Colonic mucosa (tissue), 4 donors: Measurements from ENCODE around the gene CLDN2. TPM values are rescaled to one million over a fixed set of nuclear protein-coding genes. Genes with fewer than 3 reads are reported as not detected.

Source experiments
- DNase-seq: peaks from one replicate; pipeline ENCODE4 v3.0.0-alpha.2; 2020
- H3K27ac ChIP-seq: fragments of 200-600 bp; one replicate; pipeline ENCODE4 v1.8.0; 2021
- H3K27me3 ChIP-seq: fragments of 200-600 bp; one replicate; pipeline ENCODE4 v1.8.0; 2021
- H3K36me3 ChIP-seq: fragments of 200-600 bp; one replicate; pipeline ENCODE4 v1.8.0; 2021
- H3K4me1 ChIP-seq: fragments of 200-600 bp; one replicate; pipeline ENCODE4 v1.8.0; 2021; ENCODE audit warnings: mild to moderate bottlenecking
- H3K4me3 ChIP-seq: fragments of 200-600 bp; one replicate; pipeline ENCODE4 v1.8.0; 2021
- H3K9ac ChIP-seq, 2 donors: one replicate each; pipeline ENCODE4 v1.7.0; 2013; ENCODE audit warnings: control low read depth in 2 of 2, low read depth in 2 of 2, low read length in 2 of 2
- H3K9me3 ChIP-seq: fragments of 200-600 bp; one replicate; pipeline ENCODE4 v1.8.0; 2021
- intact Hi-C: fragments of 100-400 bp; cut with DNase I; formaldehyde crosslinking; loops from one replicate; pipeline ENCODE4 v1.14.1; 2022
- total RNA-seq, 2 donors: library from RNA; stranded (reverse); fragmentation: NEBNext Ultra II Directional in 1 of 2; extraction: Animal tissue kit (Norgen Biotek cat#: 25700) in 1 of 2; gene quantifications; one replicate each; pipeline ENCODE4 v1.2.1, GENCODE V29; 2021
- TF ChIP-seq, protein P1 (sequence below): fragments of 200-600 bp; IDR thresholded peaks from one replicate; pipeline ENCODE4 v1.8.0; 2022; ENCODE audit warnings: antibody characterized with exemption, mild to moderate bottlenecking
- donor health status: healthy.
- donor health status: DM: no; HTN: no; CAD: no.
- donor health status: DM: no; HTN: no; CAD: no.

CLDN2 gene
- total RNA-seq, 2 donors from 2014 or later: 0.58 to 1.9 TPM

DNA sequence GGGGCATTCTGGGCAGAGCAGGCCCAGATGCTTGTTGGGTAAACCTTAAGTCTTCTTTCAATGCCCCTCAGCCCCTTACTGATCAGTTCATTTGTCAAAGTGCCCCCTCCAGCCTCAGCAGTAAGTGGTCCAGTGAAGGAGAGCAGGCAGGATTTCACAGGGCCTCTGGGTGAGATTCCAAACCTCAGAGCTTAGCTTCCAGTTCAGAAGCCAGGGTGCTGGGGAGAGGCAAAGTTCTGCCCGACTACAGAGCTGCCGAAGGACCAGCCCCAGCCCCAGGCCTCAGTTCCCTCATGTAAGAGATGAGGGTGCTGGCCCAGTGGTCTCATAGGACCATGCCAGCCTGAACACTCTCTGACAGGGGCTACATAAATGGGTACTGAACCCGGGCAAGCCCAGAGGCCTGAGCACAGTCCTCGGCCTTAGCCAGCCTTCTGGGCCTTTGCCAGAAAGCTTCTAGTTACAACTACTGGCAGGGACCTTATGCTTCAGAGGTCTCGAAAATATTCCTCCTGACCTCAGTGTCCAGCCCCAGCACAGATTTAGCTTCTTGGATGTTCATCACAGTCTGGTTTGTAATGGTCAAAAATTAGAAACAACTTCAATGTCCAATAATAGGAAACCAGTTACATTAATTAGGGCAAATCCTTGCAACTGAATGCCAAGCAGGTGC is 16.2 kb upstream of the CLDN2 start:
- H3K27me3 ChIP-seq: no peaks in the 10 kb centered on the region
- no peak for DNase-seq
- H3K9ac ChIP-seq: no peak overlapping the region

DNA sequence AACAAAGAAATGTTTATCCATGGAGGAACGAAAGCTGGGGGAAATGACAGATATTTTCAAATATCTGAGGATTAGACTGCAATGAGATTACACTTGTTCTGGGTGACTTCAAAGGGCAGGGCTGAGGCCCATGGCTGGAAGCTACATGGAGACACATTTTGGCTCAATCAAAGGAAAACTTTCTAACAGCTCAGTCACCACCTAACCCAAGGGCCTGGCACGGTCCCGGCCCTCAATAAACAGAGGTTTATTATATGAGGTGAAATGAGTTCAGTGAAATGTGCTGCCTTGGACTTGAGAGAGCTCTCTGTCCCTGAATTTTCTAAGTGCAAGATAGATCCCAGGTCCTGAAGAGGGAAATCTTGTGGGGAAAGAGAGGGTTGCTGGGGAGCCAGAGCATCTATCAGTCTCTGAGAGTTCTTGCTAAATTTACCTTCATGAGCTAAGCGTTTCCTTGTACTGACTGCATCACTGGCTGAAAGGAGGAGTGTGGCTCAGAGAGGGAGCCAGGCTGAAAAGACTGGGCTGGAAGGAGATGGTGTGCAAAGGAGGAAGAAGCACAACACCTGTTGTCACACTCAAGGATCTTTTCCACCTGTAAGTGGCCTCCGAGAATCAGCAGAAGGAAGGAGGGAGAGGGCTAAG is 15.0 kb upstream of the CLDN2 start:
- Histone ChIP-seq H3K27me3 (no peaks in the 10 kb centered on the region), H3K27ac (no peak overlapping the region), H3K36me3 (no peaks in the 10 kb centered on the region), H3K9me3 (no peaks in the 10 kb centered on the region), H3K9ac (no peak overlapping the region), H3K4me1 (no peaks in the 10 kb centered on the region), H3K4me3 (no peak overlapping the region)
- no peak for DNase-seq
- TF ChIP-seq, protein P1, sequence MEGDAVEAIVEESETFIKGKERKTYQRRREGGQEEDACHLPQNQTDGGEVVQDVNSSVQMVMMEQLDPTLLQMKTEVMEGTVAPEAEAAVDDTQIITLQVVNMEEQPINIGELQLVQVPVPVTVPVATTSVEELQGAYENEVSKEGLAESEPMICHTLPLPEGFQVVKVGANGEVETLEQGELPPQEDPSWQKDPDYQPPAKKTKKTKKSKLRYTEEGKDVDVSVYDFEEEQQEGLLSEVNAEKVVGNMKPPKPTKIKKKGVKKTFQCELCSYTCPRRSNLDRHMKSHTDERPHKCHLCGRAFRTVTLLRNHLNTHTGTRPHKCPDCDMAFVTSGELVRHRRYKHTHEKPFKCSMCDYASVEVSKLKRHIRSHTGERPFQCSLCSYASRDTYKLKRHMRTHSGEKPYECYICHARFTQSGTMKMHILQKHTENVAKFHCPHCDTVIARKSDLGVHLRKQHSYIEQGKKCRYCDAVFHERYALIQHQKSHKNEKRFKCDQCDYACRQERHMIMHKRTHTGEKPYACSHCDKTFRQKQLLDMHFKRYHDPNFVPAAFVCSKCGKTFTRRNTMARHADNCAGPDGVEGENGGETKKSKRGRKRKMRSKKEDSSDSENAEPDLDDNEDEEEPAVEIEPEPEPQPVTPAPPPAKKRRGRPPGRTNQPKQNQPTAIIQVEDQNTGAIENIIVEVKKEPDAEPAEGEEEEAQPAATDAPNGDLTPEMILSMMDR: no peak
- intact Hi-C loops: no loop called here

More for the DNA sequence above, 16.2 kb upstream of the CLDN2 start:
- TF ChIP-seq, protein P1: no peak
- Histone ChIP-seq H3K4me1 (no peaks in the 10 kb centered on the region), H3K4me3 (no peak overlapping the region), H3K27ac (no peak overlapping the region), H3K9me3 (no peaks in the 10 kb centered on the region), H3K36me3 (no peaks in the 10 kb centered on the region)
- intact Hi-C loops: no loop called here

DNA sequence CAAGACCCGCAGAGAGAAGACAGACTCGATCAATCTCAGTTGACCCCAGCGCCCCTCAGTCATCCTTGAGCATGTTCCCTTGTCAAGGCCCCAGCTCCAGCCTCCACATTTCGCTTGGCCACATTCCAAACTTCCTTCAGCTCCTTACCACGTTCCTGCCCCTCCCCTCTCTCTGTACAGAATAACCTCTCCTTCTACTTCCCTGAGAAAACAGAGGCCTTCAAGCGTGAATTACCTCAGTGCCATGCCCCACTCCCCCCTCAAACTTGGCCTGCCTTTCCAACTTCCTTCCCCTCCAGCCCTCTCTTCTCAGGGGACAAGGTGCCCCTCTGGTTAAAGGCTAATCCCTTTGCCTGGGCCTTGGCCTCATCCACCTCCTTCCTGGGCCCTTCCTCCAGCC is 13.8 kb upstream of the CLDN2 start:
- Histone ChIP-seq H3K27ac (no peak overlapping the region), H3K4me1 (no peaks in the 10 kb centered on the region), H3K36me3 (no peaks in the 10 kb centered on the region), H3K9ac (no peak overlapping the region), H3K27me3 (no peaks in the 10 kb centered on the region), H3K9me3 (no peaks in the 10 kb centered on the region), H3K4me3 (no peak overlapping the region)
- peak; percentile 40 for DNase-seq
- intact Hi-C loops: no loop called here
- TF ChIP-seq, protein P1: no peak

DNA sequence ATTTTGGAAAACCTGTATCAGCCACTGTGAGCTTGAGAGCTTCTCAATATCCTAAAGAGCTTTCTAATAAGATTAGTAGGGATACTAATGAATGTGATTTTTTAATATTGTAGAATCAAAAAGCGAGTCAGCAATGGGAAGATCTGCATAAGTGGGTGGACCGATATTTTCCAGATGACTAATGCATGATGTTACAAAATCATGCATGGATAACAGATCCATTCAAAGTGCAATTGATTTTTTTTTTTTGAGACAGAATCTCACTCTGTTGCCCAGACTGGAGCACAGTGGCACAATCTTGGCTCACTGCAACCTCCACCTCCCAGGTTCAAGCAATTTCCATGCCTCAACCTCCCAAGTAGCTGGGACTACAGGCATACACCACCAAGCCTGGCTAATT is 7.3 kb upstream of the CLDN2 start:
- DNase-seq: no peak
- Histone ChIP-seq H3K9me3 (no peaks in the 10 kb centered on the region), H3K4me1 (no peaks in the 10 kb centered on the region), H3K36me3 (no peaks in the 10 kb centered on the region), H3K27me3 (no peaks in the 10 kb centered on the region), H3K9ac (no peak overlapping the region), H3K4me3 (no peak overlapping the region), H3K27ac (no peak overlapping the region)
- TF ChIP-seq, protein P1: no peak
- intact Hi-C loops: no loop called here

DNA sequence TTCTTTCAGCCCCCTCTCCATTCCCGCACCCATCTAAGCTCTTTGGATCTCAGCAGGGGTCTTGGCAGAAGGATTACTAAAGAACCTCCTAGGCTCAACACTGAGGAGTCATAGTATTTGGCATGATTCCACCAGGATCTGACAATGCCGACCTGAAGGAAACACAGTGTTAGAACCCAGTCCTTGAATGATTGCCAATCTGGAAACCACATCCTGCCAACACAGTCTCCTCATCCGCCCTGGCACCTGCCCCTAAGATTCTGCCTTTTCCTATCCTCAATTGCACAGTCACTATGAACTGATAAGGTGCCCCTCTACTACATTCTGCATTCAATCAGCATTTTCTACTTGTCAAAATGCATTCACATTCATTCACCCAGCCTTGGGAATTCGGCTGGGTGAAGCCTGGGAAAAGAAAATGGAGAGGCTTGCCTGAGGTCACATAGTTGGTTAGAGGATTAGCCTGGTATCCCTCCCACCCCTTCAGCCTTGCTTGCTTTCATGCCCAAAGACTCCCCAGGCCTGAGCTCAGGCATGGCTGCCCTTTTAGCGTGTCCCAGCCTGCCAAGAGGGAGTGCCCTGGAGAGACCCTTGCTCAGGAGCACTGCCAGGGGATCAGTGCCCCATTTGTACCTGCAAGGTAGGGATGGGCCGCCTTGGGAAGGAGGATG is 2.2 kb upstream of the CLDN2 start:
- Histone ChIP-seq H3K4me3 (no peak overlapping the region), H3K9ac (no peak overlapping the region), H3K36me3 (no peaks in the 10 kb centered on the region), H3K27ac (no peak overlapping the region), H3K4me1 (no peaks in the 10 kb centered on the region), H3K27me3 (no peaks in the 10 kb centered on the region), H3K9me3 (no peaks in the 10 kb centered on the region)
- intact Hi-C loops: no loop called here
- DNase-seq: no peak
- TF ChIP-seq, protein P1: no peak
